HG02973 (cell line): ENCODE measurements around the gene USP22.

Experiments
- ATAC-seq: cut with Tn5 transposase; IDR thresholded peaks from one replicate; pipeline ENCODE4 v1.9.1; 2021; ENCODE audit warnings: moderate library complexity; ENCODE audit not compliant: unreplicated experiment

Gene USP22

DNA sequence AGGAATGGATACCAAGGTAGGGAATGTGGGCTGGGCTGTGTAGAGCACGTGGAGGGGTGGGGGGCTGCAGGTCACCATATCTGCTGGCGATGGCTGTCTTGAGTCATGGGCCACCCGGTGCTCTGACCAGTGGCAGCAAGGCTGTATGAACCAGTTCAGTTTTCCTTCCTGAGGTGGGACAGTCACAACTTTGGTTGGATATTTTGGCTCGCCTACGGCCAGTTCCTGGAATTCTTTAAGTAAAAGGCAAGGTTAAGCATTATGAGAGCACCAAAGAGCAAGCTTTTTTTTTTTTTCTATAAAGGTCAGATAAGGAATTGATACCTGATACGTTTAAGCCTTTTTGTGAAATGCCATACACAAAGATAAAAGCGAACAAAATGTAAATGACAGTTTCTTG lies 81.9 kb downstream of the USP22 start:
- ATAC-seq, result no peak

- no peak for ATAC-seq
These were observed 87.1 kb downstream of the USP22 start for GRCh38 chr17:20955427-20956323.

GRCh38 chr17:20954794-20955193 lies 88.0 kb downstream of the USP22 start:
- ATAC-seq, result no peak

GRCh38 chr17:20952183-20952582 lies 90.6 kb downstream of the USP22 start:
- no peak for ATAC-seq
